ENCODE data around the gene E2F8.
"Not testable (repeated sequence)": the region's sequence is repeated elsewhere in the genome, so short reads cannot be mapped to it uniquely, and the experiment has no call there.

E2F8 gene

DNA sequence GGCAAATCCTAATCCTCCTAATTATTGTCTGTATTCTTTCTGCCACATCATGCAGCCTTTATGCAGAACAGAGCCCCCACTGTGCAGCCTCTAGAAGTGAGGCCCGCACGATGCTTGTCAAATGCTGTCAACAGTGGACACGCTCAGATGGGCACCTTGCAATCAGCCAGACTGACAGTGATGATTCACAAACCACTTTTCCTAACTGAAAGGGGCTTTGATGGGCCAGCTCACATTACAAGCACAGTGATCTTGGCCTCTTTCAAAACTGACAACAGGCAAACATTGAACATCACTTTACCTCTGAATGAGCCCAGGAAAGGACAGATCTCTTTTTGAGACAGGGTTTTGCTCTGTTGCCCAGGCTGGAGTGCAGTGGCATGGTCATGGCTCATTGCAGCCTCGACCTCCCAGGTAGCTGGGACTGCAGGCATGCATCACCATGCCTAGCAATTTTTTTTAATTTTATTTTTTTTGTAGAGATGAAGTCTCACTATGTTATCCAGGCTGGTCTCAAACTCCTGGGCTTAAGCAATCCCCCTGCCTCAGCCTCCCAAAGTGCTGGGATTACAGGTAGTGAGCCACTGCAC lies 18.0 kb upstream of the E2F8 start:
- H3K36me3 ChIP-seq (replicated peaks; ENCODE audit: low read depth, low read length), result no peaks in the 10 kb centered on the region
- H3K9me3 ChIP-seq (ENCODE audit: insufficient read depth, low read length), result no peaks in the 10 kb centered on the region
- no peaks in the 10 kb centered on the region for H4K20me1 ChIP-seq (ENCODE audit: insufficient read depth, low read length)
- no peak overlapping the region for H3K4me3 ChIP-seq (ENCODE audit: low read length)
- H3K4me2 ChIP-seq (ENCODE audit: low read length), result no peak overlapping the region
- TF ChIP-seq EZH2phosphoT487 (IDR thresholded peaks at IDR 0.05; ENCODE audit: low read depth), result no peak
- TF ChIP-seq, protein P1, sequence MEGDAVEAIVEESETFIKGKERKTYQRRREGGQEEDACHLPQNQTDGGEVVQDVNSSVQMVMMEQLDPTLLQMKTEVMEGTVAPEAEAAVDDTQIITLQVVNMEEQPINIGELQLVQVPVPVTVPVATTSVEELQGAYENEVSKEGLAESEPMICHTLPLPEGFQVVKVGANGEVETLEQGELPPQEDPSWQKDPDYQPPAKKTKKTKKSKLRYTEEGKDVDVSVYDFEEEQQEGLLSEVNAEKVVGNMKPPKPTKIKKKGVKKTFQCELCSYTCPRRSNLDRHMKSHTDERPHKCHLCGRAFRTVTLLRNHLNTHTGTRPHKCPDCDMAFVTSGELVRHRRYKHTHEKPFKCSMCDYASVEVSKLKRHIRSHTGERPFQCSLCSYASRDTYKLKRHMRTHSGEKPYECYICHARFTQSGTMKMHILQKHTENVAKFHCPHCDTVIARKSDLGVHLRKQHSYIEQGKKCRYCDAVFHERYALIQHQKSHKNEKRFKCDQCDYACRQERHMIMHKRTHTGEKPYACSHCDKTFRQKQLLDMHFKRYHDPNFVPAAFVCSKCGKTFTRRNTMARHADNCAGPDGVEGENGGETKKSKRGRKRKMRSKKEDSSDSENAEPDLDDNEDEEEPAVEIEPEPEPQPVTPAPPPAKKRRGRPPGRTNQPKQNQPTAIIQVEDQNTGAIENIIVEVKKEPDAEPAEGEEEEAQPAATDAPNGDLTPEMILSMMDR (IDR thresholded peaks at IDR 0.05; ENCODE audit: low read depth, low read length), result no peak
- H3K79me2 ChIP-seq (ENCODE audit: low read length), result no peaks in the 10 kb centered on the region
- no peak overlapping the region for H2AFZ ChIP-seq (ENCODE audit: low read depth, low read length)
- H3K27ac ChIP-seq (ENCODE audit: low read length), result no peak overlapping the region
- 0 out of 2 replicates have a peak, but pooled peaks cover 3% of the 10 kb centered on the region for H3K4me1 ChIP-seq (ENCODE audit: low read length)
- H3K9ac ChIP-seq (ENCODE audit: low read length), result no peak overlapping the region
- H3K27me3 ChIP-seq (ENCODE audit: low read depth, low read length), result peaks cover 6% of the 10 kb centered on the region; the same call in 1 of the 2 replicates

DNA sequence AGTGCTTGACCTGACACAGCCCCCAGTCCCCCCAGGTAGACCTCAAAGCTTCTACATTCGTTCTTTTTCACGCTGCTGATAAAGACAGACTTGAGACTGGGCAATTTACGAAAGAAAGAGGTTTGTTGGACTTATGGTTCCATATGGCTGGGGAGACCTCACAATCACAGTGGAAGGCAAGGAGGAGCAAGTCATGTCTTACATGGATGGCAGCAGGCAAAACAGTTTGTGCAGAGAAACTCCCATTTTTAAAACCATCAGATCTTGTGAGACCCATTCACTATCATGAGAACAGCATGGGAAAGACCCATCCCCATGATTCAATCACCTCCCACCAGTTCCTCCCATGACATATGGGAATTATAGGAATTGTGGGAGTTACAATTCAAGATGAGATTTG lies 13.7 kb upstream of the E2F8 start:
- H4K20me1 ChIP-seq (ENCODE audit: insufficient read depth, low read length); H3K27me3 ChIP-seq (ENCODE audit: low read depth, low read length); H2AFZ ChIP-seq (ENCODE audit: low read depth, low read length); H3K79me2 ChIP-seq (ENCODE audit: low read length); H3K36me3 ChIP-seq (replicated peaks; ENCODE audit: low read depth, low read length); H3K9me3 ChIP-seq (ENCODE audit: insufficient read depth, low read length); H3K27ac ChIP-seq (ENCODE audit: low read length); H3K9ac ChIP-seq (ENCODE audit: low read length); H3K4me2 ChIP-seq (ENCODE audit: low read length); H3K4me1 ChIP-seq (ENCODE audit: low read length); H3K4me3 ChIP-seq (ENCODE audit: low read length): not testable (repeated sequence)

DNA sequence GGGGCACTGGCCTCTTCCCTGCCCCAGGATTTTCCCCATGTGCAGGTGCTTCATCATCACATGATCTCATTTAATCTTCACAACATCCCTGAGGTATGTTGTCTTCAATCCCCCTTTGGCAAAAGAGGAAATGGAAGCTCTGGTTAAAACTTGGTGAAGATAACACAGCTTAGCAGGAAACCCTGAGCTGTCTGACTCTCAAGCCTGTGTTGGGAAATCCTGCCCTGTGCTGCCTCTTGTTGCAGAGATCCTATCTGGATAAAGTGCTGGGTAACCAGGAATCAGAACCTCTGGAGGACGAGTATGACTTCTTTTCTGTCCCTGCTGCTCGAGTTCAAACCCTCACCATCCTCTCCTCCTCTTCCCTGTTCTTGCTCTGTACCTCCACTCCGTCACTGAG lies 13.1 kb upstream of the E2F8 start:
- H3K79me2 ChIP-seq (ENCODE audit: low read length), result no peaks in the 10 kb centered on the region
- H3K36me3 ChIP-seq (replicated peaks; ENCODE audit: low read depth, low read length), result no peaks in the 10 kb centered on the region
- TF ChIP-seq, protein P1 (IDR thresholded peaks at IDR 0.05; ENCODE audit: low read depth, low read length), result no peak
- no peak for TF ChIP-seq EZH2phosphoT487 (IDR thresholded peaks at IDR 0.05; ENCODE audit: low read depth)
- H3K4me1 ChIP-seq (ENCODE audit: low read length), result no peaks in the 10 kb centered on the region
- no peak overlapping the region for H3K4me3 ChIP-seq (ENCODE audit: low read length)
- no peak overlapping the region for H3K9ac ChIP-seq (ENCODE audit: low read length)
- no peaks in the 10 kb centered on the region for H3K9me3 ChIP-seq (ENCODE audit: insufficient read depth, low read length)
- no peak overlapping the region for H3K4me2 ChIP-seq (ENCODE audit: low read length)
- H3K27ac ChIP-seq (ENCODE audit: low read length), result no peak overlapping the region
- H4K20me1 ChIP-seq (ENCODE audit: insufficient read depth, low read length), result no peaks in the 10 kb centered on the region
- no peak overlapping the region for H2AFZ ChIP-seq (ENCODE audit: low read depth, low read length)
- H3K27me3 ChIP-seq (ENCODE audit: low read depth, low read length), result peaks cover 3% of the 10 kb centered on the region; the same call in 1 of the 2 replicates

DNA sequence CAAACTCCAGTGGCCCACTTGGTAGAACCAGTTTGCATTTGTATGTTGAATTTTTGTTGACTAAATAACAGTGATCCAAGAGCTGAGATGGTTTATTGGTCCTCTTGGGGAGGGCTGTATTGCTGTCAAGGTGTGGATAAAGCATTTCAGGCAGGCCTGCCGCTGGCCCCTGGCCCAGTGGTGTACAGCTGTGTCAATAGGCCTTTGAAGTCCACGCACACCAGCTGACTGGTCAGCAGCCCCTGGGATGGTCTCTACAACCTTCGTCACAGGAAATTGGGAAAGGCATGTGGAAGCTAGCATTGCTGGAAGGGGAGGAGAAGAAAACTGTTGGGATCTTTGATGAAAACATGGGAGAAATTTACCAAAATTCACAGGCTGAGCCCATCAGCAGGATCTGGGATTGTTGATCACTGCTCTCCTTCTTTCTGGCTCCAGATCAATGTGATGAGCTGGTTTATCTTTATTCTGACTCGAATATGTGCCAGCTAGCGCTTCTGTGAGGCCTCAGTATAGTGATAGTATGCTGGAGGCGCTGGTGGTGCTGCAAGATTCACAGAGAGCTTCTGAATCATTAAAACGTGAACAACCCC lies 12.5 kb upstream of the E2F8 start:
- Histone ChIP-seq H3K27ac (ENCODE audit: low read length) (no peak overlapping the region), H3K4me2 (ENCODE audit: low read length) (no peak overlapping the region)
- TF ChIP-seq, protein P1 (IDR thresholded peaks at IDR 0.05; ENCODE audit: low read depth, low read length), result no peak
- no peak for TF ChIP-seq EZH2phosphoT487 (IDR thresholded peaks at IDR 0.05; ENCODE audit: low read depth)

More for the DNA sequence above, 12.5 kb upstream of the E2F8 start:
- no peaks in the 10 kb centered on the region for H3K9me3 ChIP-seq (ENCODE audit: insufficient read depth, low read length)
- no peaks in the 10 kb centered on the region for H4K20me1 ChIP-seq (ENCODE audit: insufficient read depth, low read length)
- H3K79me2 ChIP-seq (ENCODE audit: low read length), result no peaks in the 10 kb centered on the region
- no peak overlapping the region for H3K9ac ChIP-seq (ENCODE audit: low read length)
- peaks cover 3% of the 10 kb centered on the region; the same call in 1 of the 2 replicates for H3K27me3 ChIP-seq (ENCODE audit: low read depth, low read length)
- H3K4me3 ChIP-seq (ENCODE audit: low read length), result no peak overlapping the region
- H3K4me1 ChIP-seq (ENCODE audit: low read length), result no peaks in the 10 kb centered on the region
- H2AFZ ChIP-seq (ENCODE audit: low read depth, low read length), result no peak overlapping the region
- no peaks in the 10 kb centered on the region for H3K36me3 ChIP-seq (replicated peaks; ENCODE audit: low read depth, low read length)

All from OCI-LY3 (cell line).